ENCODE results near the gene CCL28.
"Not testable (repeated sequence)": the region's sequence is repeated elsewhere in the genome, so short reads cannot be mapped to it uniquely, and the experiment has no call there.

Gene CCL28, protein sequence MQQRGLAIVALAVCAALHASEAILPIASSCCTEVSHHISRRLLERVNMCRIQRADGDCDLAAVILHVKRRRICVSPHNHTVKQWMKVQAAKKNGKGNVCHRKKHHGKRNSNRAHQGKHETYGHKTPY
- long read RNA-seq, donor 1 = 0 reads
- long read RNA-seq, donor 2 = 0 reads
- long read RNA-seq, donor 3, partial matches to known transcripts = 0 of 2 reads
- long read RNA-seq, donor 3, other reads (novel, unspliced or antisense) = 0 of 2 reads
- long read RNA-seq, donor 4, partial matches to known transcripts = 0 of 2 reads
- long read RNA-seq, donor 4, other reads (novel, unspliced or antisense) = 0 of 2 reads
- long read RNA-seq, donor 5, partial matches to known transcripts = 0 of 1 reads
- long read RNA-seq, donor 5, other reads (novel, unspliced or antisense) = 0 of 1 reads
- long read RNA-seq, donor 6 = 0 reads
- long read RNA-seq, donor 7 = 0 reads
- long read RNA-seq, donor 8 = 0 reads

DNA sequence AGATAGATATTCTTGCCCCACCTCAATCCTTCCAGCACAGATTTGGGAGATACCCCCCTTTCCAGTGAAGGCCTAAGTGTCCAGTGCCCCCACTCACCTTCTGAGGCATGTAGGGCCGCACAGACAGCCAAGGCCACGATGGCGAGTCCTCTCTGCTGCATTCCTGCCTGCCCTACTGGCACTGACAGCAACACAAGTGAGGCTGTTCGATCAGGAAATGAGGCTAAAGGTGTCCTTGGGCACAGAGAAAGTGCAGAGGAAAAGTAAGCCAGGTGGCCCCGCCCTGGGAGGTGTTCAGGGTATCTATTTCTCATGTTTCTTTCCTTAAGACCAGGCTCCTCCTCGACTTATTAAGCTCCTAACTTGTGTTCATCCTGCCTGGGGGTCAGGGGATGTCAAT lies at the start of gene CCL28:
Gene CCL28 (minus strand): TSS at position 236 of the 400 bp plus-strand sequence. CDS start 75 bp downstream, at position 161.
- no peak for DNase-seq

DNA sequence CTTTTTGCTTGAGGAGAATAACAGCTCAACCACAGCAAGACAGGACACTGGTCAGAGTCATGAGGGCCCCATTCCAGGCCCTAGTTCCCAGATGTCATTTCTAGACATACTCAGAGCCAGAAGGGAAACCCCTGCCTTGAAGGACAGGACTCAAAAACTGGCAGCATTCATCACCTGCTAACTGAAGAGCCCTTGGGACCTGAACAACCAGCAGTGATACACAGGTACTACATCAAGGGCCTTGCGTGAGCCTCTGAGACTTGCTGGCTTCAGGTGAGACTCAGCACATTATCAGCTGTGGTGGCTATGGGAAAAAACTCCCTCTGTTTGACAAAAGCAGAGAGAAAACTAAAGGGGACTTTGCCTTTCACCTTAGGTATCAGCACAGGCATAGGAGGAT lies 48.9 kb upstream of the CCL28 start:
- DNase-seq = no peak

DNA sequence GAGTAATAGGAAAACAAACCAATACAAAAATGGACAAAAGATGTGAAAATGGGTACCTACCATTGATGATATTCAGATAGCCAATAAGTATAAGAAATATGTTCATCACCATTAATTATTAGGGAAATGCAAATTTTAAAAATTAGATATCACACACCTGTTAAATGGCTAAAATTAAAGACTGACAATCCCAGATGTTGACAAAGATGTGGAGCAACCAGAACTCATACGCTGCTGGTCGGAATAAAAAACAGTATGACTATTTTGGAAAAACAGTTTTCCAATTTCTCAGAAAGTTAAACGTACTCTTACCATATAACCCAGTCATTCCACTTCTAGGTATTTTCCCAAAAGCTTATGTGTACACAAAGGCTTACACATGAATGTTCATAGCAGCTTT lies 44.4 kb upstream of the CCL28 start:
- no peak for DNase-seq

DNA sequence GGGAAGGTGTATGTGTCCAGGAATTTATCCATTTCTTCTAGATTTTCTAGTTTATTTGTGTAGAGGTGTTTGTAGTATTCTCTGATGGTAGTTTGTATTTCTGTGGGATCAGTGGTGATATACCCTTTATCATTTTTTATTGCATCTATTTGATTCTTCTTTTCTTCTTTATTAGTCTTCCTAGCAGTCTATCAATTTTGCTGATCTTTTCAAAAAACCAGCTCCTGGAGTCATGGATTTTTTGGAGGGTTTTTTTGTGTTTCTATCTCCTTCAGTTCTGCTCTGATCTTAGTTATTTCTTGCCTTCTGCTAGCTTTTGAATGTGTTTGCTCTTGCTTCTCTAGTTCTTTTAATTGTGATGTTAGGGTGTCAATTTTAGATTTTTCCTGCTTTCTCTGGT lies 29.4 kb upstream of the CCL28 start:
- not testable (repeated sequence) for DNase-seq

DNA sequence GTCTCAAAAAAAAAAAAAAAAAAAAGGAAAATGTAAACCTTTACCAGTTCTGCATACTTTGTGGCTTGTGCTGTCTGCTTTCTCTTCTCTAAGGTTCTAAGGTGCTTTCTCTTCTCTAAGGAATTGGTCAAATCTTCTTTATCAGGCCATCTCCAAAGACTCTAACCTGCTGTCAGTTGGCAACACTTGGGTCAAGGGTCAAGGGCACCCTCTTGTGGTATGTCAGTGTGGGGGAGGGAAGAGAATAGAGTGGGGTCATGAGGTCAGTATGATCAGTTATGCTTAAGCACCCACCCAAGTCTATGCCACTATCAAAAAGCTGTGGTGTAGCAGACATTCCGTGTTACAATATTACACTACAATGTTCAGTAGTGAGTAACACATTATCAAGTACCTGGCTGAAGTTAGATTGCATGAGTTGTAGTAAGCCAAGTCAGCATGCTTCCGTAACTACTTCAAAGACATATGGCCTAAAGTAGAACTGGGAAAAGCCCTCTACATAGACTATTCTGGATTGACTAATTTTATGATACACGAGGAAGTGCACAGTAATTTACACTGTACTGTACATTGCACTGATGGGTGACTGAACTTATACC lies 25.0 kb upstream of the CCL28 start:
- DNase-seq = no peak

DNA sequence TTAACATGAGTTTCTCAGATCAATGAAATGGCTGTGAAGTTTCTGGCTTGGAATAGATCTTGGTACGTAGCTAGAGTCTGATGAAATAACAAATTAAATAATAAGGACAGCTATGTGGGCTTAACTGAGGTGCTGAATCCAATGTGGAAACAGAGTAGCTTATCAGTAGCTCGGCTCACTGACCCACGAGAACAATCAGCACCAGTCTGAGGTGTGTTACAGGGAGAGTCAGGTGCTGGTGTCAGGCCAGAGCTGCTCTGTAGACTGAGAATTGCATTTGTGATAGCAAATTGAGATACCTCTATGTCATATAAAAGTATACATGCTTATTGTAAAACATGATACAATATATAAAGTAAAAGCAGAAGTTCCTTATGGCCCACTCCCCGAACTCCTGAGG lies 21.2 kb upstream of the CCL28 start:
- no peak for DNase-seq

DNA sequence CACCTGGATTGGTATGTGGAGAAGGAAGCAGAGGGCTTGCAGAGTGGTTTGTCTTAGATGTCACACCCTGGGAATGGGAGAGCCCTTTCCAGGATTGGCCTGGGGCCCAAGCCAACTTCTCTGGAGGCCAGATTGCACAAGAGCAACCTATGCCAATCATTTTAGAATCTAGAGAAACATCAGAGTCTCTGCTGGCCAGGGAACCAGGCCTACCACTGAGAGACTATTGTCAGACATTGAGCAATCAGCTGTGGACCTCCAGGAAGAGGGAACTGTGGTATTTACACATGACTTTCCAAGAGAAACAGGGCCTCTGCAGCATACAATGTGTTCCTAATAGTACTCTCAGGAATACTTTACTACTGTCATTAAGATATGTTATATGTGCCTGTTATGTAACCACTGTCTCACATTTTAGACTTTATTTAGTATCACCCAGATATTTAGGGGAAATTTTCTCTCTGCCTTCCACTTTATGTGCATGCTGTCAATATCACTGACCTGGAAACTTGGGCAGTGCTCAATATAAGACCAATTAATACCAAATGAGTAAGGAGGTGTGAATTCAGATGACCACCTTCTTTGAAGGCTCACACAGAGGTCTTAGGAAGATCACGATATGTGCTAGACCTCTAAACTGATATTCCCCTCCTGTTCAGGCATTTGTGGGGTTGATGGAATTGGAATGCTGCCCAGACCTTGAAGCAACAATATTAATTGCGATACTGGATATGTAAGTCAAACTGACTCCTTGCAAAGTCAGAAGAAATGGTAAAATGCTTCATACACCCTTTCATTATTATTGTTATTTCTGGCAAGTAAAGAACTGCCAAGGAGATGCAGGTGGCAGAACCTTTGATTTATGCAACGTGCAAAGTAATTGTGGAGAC lies 20.5 kb upstream of the CCL28 start:
- DNase-seq = no peak

DNA sequence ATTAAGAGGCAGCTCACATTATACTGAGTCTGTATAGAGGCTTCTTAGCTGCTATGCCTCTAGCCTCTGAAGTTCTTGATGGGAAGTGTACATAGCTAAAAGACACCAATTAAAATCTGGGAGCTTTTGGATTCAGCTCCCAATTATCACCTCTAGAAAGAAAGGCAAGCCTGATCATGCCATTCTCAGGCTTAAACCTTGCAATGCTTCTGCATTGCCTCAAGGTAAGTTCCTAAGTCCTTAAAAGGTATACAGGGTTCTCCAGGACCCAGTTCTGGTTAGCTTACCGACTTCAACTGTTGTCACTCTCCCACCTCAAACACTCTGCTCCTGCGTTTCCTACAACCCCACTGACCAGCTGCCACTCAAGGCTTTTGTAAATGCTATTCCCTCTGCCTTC lies 17.5 kb upstream of the CCL28 start:
- no peak for DNase-seq

DNA sequence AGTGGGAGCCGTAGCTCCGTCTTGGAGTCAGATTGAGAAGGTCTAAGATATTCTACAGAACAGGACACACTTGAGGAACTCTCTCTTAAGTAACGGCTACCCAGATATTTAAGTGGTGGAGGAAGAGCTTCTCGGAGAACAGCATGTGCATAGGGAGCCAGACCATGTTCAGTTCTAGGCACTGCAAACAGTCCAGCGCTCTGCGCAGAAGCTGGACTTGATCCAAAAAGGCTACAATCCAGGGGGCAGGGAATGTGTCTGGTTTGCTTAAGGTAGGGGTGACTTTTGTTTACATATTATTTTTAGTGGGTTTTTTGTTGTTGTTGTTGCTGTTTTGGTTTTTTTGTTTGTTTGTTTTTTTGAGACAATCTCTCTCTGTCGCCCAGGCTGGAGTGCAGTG lies 16.8 kb upstream of the CCL28 start:
- DNase-seq = no peak

DNA sequence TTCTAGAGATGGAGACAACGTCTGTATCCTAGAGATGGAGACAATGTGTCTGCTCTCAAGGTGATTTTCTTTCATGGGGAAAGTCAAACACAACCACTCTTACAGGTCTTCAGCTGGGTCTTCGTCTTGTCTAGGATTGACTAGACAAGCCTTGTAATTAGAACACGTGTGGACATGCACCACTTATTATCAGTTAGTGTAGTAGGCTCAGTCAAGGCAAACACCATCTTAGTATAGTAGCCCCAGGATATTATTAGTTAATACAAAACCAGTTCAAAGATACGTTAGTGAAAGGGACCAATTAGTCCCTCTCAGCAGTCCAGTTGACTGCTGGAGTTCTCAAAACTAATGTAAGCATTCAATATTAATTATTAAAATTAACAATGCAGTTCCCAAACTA lies 15.1 kb upstream of the CCL28 start:
- DNase-seq = no peak

DNA sequence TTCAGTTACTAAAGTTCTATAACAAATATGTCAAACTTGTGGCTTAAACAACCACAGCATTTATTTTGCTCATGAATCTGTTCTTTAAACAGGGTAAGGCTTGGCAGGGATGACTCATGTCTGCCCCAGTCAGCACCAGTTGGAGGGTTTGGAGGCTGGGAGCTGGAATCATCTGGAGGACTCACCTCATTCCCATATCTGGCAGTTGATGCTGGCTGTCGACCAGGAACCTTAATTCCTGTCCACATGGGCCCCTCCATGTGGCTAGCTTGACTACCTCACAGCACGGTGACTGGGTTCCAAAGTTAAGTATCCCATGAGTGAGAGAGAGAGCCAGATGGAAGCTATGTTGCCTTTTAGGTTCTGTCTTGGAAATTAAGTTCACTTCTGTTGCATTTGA lies 13.8 kb upstream of the CCL28 start:
- DNase-seq = no peak

DNA sequence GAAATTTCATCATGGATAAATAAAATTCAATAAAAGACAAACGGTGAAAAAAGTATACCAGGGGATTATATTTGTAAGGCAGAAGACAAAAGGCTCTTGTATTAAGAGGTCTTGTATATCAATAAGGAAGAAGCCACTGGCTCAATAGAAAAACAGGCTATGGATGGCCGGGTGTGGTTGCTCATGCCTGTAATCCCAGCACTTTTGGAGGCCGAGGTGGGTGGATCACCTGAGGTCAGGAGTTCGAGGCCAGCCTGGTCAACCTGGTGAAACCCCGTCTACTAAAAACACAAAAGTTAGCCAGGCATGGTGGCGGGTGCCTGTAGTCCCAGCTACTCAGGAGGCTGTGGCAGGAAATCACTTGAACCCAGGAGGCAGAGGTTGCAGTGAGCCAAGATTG lies 10.9 kb upstream of the CCL28 start:
- DNase-seq = not testable (repeated sequence)

DNA sequence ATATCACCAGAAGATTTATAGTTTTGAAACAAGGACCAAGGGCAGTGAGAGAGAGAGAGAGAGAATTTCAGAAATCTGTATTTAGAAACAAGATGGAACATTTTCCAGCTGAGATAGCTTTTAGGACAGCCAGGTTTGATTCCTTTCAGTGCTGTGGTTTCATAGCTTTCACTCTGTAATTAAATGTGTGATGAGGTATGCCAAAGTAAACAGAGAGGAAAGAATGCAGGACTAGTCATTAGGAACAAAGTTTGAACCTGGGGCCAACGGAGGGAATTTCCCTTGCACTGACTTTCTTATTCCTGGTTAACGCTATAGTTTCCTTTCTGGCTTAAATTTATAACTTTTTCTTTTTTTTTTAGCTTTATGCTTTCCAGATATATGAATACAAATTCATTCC lies 10.0 kb upstream of the CCL28 start:
- DNase-seq = no peak

DNA sequence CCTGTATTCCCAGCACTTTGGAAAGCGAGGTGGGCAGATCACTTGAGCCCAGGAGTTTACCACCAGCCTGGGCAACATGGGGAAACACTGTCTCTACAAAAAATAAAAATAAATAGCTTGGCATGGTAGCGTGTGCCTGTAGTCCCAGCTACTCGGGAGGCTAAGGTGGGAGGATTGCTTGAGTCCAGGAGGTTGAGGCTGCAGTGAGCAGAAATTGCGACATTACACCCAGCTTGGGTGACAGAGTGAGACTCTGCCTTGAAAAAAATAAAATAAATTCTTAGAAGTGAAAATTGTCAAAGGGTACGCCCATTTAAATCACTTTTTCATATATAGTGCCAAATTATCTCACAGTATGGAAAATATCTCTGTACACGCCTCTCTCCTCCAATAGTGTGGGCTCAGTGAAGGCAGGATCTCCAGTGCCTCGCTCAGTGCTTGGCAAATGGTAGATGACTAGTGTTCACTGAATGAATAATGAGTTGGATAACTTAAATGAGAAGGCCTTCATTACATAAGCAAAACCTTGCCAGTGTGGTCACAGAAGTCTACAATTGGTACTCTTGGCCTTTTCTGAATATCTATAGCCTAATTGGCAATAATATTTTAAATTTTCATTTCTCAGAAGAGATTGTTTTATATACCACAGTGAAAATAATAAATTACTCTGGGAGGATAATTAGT lies 9.4 kb upstream of the CCL28 start:
- no peak for DNase-seq

DNA sequence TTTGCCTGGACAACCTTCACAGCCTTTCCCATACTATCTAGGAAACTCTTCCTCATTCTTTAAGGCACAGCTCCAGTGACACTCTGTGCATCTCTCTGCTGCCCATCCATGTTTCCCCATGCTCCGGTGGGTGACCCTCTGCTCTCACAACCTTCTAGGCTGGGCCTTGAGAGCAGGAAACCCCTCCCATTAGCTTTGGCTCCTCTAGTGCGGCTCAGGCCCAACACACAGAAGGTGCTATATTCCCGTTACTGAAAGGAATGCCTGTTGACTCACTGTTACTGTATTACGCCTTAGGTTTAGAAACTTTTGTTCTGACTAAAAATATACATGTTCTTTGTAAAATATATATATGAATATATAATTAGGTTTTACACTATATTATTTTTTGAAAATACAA lies 8.1 kb upstream of the CCL28 start:
- DNase-seq = no peak

DNA sequence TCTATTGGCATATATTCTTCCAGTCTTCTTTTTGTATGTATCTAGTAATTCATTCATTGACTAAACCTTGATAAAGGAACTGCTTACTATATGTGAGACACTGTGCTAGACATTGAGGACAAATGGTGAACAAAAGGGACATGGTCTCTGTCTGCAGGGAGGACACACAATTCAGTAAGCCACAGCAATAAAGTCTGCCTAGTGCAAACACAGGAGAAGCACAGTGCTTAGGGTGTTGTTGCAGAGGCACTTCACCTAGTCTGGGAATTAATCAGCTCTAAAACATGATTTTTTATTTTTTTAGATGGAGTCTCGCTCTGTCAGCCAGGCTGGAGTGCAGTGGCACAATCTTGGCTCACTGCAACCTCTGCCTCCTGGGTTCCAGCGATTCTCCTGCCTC lies 6.4 kb upstream of the CCL28 start:
- DNase-seq = no peak

DNA sequence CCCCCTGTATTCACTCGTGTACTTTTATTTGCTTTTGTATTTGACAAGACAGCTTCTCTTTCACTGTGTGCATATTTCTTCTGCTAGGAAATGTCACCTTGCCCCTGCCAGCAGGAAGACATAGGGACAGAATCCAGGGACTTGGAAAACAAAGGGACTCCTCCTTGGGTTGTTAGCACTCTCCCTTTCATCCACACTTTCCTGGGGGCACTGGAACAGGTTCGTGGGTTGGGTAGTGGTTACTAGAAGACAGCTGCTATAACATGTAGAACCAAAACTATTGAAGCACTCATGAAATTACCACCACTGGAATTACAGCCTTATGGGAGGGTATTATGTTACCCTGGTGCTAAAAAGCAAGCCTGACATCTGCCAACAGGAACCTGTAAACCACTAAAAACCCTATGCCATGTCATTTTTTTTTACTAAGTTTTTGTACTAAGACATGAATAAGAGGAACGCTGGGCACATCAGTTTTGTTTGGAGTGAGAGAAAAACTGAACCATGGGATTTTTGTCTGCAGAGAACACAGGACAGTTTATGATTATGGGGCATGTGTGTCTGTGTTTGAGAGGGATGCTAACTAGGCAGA lies 4.7 kb upstream of the CCL28 start:
- no peak for DNase-seq

DNA sequence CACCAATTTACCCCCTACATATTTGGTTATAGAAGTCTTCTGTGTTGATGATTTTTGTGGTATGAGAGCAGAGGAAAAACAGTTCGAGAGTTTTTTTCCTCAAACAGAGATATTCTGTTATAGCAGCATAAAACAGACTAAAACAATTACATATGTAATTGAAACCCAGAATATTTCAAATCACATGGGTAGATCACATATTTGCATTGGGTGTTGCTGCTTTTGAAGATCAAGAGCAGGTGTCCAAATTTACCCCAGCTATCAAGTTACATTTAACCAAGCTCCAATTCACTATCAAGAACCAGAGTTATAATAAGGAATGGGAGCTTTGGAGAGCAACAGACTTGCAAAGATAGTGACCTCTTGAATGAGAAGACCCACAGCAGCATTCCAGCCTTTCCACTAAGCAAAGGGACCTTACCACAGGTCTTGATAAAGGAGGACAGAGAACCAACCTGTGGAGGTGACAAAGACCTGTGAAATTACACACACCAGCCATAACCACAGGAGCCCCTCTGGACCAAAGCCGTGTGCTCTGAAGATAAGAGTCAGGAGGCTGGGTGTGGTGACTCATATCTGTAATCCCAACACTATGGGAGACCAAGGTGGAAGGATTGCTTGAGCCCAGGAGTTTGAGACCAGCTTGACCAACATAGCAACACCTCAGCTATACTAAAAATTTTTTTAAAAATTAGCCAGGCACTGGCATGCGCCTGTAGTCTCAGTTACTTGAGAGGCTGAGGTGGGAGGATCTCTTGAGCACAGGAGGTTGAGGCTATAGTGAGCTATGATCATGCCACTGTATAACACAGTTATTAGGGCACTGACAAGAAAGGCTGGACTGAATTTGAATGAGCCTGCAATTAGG lies 4.0 kb upstream of the CCL28 start:
- no peak for DNase-seq

DNA sequence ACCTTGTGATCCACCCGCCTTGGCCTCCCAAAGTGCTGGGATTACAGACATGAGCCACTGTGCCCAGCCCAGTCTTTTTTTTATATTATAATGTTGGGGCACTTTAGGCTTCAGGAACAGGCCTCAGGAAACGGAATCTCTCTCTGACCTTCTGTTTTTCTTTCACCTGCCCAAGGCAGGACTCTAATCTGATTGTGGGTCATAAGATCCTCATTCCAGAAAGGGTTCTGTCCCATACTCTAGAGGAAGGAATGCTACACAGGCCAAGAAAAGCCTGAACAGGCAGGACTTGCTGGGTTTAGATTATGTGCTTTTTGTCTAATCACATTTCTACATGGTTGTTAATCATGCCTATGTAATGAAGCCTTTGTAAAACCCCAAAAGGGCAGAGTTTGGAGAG lies 1.8 kb upstream of the CCL28 start:
- DNase-seq = no peak

DNA sequence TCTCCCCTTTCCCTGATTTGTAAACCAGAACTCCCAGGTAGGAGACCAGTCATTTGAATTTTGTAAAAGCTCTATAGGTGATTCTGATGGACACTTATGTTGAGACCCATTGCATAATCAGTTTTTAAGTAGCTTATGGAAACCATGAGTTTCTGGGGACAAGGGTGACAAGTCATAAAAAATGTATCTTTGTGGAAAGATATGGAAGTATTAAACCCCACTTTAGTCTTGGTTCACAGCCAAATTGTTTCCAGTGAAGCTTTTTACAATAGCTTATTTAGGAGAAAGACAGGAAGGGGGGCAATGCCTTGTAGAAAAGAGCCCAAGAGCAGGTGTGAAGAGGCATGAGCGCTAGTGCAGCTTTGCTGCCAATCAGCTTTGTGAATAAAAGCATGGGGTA lies 453 bp upstream of the CCL28 start:
- no peak for DNase-seq

DNA sequence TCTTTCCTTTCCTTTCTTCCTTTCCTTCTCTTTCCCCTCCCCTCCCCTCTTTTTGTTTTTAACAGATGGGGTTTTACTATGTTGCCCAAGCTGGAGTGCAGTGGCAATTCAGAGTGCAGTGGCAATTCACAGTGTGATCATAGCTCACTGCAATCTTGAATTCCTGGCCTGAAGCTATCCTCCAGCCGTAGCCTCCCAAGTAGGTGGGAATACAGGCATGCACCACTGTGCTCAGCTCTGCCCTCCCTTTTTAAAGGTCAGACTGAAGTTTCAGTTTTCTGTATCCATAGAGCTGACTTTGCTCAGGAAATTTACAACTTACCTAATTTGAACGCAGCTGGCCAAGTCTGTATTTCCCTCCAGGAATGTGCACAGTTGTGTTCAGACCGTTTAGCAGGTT lies 696 bp downstream of the CCL28 start:
- no peak for DNase-seq

Measured in right kidney (tissue), 9 donors.